ENCODE results near the gene NCKAP5.

The NCKAP5 gene

DNA sequence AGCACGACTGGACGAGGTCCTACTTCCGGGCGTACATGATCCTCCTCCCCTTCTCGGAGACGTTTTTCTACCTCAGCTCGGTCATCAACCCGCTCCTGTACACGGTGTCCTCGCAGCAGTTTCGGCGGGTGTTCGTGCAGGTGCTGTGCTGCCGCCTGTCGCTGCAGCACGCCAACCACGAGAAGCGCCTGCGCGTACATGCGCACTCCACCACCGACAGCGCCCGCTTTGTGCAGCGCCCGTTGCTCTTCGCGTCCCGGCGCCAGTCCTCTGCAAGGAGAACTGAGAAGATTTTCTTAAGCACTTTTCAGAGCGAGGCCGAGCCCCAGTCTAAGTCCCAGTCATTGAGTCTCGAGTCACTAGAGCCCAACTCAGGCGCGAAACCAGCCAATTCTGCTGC is 923.1 kb downstream of the NCKAP5 start:
- no peak for DNase-seq

DNA sequence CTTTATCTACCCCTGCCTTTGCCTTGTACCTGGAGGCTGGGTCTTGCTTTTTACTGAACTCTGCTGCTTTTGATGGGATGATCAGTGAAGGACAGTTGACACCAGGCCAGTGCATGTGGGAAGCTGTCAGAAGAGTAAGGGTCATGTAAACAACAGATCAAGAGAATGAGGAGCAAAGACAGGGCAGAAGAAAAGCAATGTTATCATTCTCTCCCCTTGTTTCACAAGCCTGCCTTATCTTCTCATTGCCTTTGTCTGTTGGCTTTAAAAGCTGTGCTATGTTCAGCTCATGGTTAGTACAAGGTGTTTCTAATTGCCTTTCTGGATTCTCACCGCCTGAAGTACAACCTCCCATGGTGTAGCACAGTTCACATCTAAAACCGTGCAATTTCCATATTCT is 925.8 kb downstream of the NCKAP5 start:
- DNase-seq = no peak

DNA sequence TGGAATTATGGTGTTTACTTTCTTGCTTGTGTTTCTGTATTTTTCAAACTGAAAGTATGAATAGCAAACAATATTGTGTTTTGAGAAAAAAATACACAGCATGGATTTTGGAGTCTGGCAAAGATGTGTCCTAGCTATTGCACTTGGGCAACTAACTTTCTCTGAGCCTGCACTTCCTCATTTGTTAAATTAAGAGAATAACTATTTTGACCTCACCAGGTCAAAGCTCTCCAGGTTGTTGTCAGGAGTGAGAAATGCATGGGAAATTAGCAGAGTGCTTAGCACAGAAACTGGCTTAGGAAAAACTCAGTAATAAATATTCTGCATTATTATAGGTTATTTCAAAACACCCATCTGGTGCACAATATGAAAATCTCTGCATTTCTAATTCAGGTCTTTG is 926.4 kb downstream of the NCKAP5 start:
- no peak for DNase-seq

DNA sequence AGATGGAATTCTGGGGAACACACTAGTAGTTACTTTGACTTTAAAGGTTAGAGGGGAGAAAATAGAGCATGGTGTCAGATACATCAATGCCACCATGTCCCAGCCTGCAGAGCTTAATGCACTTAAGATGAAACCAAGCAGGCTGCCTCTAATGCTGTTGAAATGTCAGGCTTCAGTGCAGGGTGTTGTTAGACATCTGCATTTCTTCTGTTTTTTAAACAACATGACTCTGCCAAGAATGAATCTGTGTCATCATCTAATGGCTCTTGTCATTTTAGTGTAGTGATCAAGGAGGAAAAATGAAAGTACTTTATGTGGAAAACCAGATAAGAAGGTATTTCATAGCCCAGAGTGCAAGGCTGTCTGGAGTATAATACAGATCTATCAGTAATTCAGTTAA is 928.1 kb downstream of the NCKAP5 start:
- no peak for DNase-seq

DNA sequence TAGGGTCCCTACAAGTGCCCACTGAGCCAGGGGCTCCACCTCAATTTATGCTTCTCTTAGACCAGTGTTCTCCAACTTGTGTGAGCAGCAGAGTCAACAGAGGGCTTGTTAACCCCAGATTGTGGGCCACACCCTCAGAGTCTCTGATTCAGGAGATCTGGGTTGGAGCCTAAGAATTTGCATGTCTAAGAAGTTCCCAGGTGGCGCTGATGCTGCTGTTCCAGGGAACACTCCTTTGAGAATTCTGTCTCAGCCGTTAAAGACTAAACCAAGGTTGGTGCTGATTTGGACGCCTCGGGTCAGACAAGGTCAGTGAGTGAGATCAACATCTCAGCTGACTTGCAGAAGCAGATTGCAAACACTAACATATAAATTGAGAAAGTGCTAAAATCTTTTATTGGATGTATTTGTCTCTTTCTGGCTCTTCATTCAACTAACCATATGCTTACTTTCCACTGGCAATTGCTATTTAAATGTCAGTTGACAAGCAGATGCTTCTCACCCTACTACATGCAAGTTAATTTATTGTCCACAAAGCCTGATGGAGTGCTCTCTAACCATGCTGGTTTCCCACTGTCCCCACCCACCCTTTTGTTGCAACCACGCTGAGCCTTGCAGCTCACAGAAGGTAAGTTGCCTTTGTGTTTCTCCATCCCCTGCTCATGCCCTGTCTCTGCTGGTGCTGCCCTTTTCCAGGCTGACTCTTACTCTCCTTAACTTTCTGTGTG is 929.8 kb downstream of the NCKAP5 start:
- DNase-seq = no peak

DNA sequence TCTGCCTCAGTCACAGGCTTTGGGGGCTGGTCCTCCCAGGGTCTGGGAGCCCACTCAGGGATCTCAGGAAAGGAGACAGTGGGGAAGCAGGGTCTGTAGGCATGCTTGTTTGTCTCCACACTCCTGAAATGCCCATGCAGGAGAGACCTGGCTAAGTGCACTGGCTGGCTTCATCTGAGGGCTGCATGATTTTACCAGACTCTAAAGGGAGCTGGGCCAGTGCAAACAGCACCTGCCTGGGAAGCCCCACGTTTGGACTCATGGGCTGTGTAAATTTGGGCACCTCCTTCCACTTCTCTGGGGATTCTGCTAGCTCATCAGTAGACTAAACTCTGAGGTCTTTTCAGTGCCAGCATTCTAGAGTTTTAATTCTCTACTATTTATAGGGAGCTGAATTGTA is 931.9 kb downstream of the NCKAP5 start:
- DNase-seq = no peak

DNA sequence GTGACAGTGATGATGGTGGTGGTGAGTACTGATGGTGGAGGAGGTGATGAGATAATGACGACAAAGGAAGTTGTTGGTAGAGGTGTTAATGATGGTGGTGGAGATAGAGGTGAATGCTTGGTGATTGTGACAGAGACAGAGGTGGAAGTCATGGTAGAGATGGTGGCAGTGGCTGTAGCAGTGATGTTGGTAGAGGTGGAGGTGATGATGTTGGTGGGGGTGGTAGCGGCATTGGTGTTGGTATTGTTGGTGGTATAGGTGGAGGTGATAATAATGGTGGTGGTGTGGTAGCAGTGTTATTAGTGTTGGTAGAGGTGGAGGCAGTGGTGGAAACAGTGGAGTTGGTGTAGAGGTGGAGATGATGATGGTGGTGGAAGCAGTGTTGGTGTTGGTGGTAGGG is 934.6 kb downstream of the NCKAP5 start:
- DNase-seq = no peak

DNA sequence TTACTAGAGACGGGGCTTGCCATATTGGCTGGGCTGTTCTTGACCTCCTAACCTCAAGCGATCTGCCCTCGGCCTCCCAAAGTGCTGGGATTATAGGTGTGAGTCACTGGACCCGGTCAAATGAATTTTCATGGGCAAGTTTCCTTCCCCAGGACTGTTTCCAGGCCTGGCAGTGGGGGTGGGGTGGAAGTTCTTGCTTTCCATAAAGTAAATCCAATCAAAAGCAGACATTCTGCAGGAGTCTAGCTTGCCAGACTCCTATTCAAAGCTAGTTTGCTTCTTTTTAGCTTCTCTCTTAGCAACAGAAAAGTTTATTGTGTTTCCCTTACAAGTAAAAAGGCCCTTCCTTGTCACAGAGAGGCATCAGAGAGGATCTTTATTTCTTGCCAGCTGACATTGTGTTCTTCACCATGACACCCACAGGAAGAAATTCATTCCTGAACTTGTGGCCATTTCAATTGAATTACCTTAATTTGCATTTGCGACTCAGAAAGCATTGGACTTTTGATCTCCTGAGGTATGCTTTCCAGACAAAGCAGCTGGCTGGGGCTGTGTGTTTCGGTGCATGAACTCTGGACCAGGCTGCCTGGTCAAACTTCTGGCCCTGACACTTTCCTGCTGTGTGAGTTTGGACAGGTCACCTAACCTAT is 936.1 kb downstream of the NCKAP5 start:
- DNase-seq = no peak

DNA sequence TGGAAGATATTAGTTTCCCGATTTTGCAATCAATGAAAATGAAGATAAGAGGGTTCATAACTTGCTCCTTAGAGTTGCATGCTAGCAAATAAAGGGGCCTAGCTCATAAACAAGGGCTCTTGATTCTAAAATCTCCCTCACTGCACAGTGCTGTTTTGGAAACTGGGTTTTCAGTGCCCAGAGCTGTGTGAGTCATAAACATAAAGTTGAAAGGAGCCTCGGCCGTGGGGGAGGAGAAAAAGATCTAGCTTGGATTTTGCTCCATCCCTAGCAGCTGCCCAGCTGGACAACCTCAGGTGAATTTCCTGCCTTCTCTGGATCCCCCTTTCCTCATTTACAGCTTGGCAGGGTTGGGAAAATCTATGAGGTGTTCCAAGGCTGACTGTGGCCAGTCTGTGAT is 940.7 kb downstream of the NCKAP5 start:
- no peak for DNase-seq

DNA sequence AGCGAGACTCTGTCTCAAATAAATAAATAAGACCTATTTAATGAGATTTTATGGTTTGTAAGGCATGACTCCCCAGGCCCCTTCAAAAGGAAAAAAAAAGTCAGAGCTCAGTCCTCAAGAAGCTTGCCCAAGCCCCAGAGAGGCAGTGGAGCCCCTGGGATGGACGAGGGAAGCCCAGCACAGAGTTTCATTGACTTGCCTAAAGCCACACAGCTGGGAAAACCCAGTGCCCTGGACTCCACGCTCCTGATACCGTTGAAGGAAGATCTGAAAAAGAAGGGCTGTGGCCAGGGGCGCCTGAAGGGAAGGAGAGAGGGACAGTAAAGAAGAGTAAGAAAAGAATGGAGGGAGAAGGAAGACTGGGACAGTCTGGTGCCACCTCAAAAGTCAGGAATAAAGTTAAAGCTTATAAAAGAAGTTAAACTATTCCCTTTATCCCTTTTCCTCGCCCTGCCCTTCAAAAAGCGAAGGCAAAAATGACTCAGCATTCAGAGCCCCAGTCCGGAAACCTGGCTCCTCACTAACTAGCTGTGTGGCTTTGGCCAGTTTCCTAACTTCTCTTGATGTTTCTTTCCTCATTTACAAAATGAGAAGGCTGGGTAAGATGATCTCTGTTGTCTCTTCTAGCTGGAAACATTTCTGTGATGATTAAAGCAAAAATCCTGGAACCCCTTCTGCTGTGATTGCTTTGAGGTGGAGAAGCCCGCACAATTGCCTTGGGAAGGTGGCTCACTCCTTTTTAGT is 945.0 kb downstream of the NCKAP5 start:
- DNase-seq = no peak
